Activated CD8-positive, alpha-beta memory T cell treated with anti-CD3 and anti-CD28 coated beads, Interleukin-2, amount 50 U/mL, for 48 hours (primary cell): ENCODE results near the gene SNTB2.

Experiments
- DNase-seq: peaks from one replicate; pipeline ENCODE4 v3.0.0-alpha.2; 2020

Gene SNTB2

GRCh38 chr16:69182730-69183416, 4.1 kb upstream of the SNTB2 start:
- DNase-seq: no peak

- DNase-seq: peak; percentile 75
Measured at GRCh38 chr16:69187446-69188235, 677 bp downstream of the SNTB2 start.

- no peak for DNase-seq
Measured at GRCh38 chr16:69188236-69188549, 1.2 kb downstream of the SNTB2 start.

GRCh38 chr16:69188716-69189115, 1.8 kb downstream of the SNTB2 start:
- DNase-seq: no peak

- no peak for DNase-seq
Measured at GRCh38 chr16:69190046-69190588, 3.2 kb downstream of the SNTB2 start.

- DNase-seq: no peak
Measured at GRCh38 chr16:69190598-69190997, 3.6 kb downstream of the SNTB2 start.

- DNase-seq: no peak
Measured at GRCh38 chr16:69191136-69191535, 4.2 kb downstream of the SNTB2 start.

- DNase-seq: no peak
Measured at GRCh38 chr16:69193855-69194254, 6.9 kb downstream of the SNTB2 start.

GRCh38 chr16:69194488-69194887, 7.5 kb downstream of the SNTB2 start:
- no peak for DNase-seq

- no peak for DNase-seq
Measured at GRCh38 chr16:69195369-69196029, 8.5 kb downstream of the SNTB2 start.

- DNase-seq: no peak
Measured at GRCh38 chr16:69197573-69197972, 10.6 kb downstream of the SNTB2 start.

GRCh38 chr16:69199382-69199781, 12.4 kb downstream of the SNTB2 start:
- no peak for DNase-seq

GRCh38 chr16:69201291-69201690, 14.3 kb downstream of the SNTB2 start:
- DNase-seq: no peak

GRCh38 chr16:69201787-69202186, 14.8 kb downstream of the SNTB2 start:
- no peak for DNase-seq

GRCh38 chr16:69204172-69204571, 17.2 kb downstream of the SNTB2 start:
- no peak for DNase-seq

GRCh38 chr16:69209735-69210134, 22.8 kb downstream of the SNTB2 start:
- DNase-seq: no peak

- DNase-seq: no peak
Measured at GRCh38 chr16:69217433-69217832, 30.5 kb downstream of the SNTB2 start.

- no peak for DNase-seq
Measured at GRCh38 chr16:69219279-69219678, 32.3 kb downstream of the SNTB2 start.

GRCh38 chr16:69223882-69224281, 36.9 kb downstream of the SNTB2 start:
- no peak for DNase-seq

GRCh38 chr16:69225121-69225520, 38.2 kb downstream of the SNTB2 start:
- DNase-seq: no peak

GRCh38 chr16:69233124-69233523, 46.2 kb downstream of the SNTB2 start:
- no peak for DNase-seq

GRCh38 chr16:69234460-69234859, 47.5 kb downstream of the SNTB2 start:
- no peak for DNase-seq

GRCh38 chr16:69236319-69236718, 49.4 kb downstream of the SNTB2 start:
- no peak for DNase-seq

- no peak for DNase-seq
Measured at GRCh38 chr16:69237296-69237695, 50.3 kb downstream of the SNTB2 start.
